Fibroblast of lung (primary cell): ENCODE data around the gene HMX3. TPM values are rescaled to one million over a fixed set of nuclear protein-coding genes. Genes with fewer than 3 reads are reported as not detected.

Experiments
- DNase-seq, 2 donors: peaks; one replicate each; pipeline versions ENCODE4 v3.0.0 to v3.0.0-alpha.2; 2010; ENCODE audit warnings: low read depth in 2 of 2
- H2AFZ ChIP-seq: 2 replicates; pipeline ENCODE4 v1.5.1; 2012; ENCODE audit warnings: low read length, control low read depth, inconsistent platforms
- H3K27ac ChIP-seq: 2 replicates; pipeline ENCODE4 v1.5.1; 2011; ENCODE audit warnings: low read length, control low read depth; ENCODE audit not compliant: insufficient read depth
- H3K27me3 ChIP-seq: 2 replicates; pipeline ENCODE4 v1.5.1; 2011; ENCODE audit warnings: mild to moderate bottlenecking, low read length; ENCODE audit not compliant: control insufficient read depth, insufficient read depth
- H3K36me3 ChIP-seq: 2 replicates; pipeline ENCODE4 v1.5.1; 2011; ENCODE audit warnings: low read length; ENCODE audit not compliant: control insufficient read depth, insufficient read depth
- H3K4me1 ChIP-seq: 2 replicates; pipeline ENCODE4 v1.5.1; 2011; ENCODE audit warnings: low read length; ENCODE audit not compliant: control insufficient read depth, insufficient read depth; ENCODE audit errors: extremely low read depth
- H3K4me2 ChIP-seq: 2 replicates; pipeline ENCODE4 v1.5.1; 2011; ENCODE audit warnings: low read length, control low read depth; ENCODE audit not compliant: insufficient read depth; ENCODE audit errors: extremely low read depth
- H3K4me3 ChIP-seq, 4 experiments: fragments of 200-600 bp in 1 of 4; sonication (generic) in 1 of 4; replicated peaks in 1 of 4; 2 replicates each; pipeline ENCODE4 v1.5.1; 2011 to 2016; ENCODE audit warnings: low read length in 4 of 4, low read depth in 3 of 4, mild to moderate bottlenecking in 3 of 4, control low read depth in 2 of 4, inconsistent platforms in 1 of 4, mixed read lengths in 1 of 4; ENCODE audit not compliant: insufficient read depth in 1 of 4; ENCODE audit errors: control extremely low read depth in 1 of 4
- H3K79me2 ChIP-seq: 2 replicates; pipeline ENCODE4 v1.5.1; 2012; ENCODE audit warnings: mild to moderate bottlenecking, low read length, inconsistent platforms; ENCODE audit not compliant: control insufficient read depth, insufficient read depth
- H3K9ac ChIP-seq: 2 replicates; pipeline ENCODE4 v1.5.1; 2011; ENCODE audit warnings: mild to moderate bottlenecking, low read length, control low read depth; ENCODE audit not compliant: insufficient read depth
- H3K9me3 ChIP-seq: 2 replicates; pipeline ENCODE4 v1.5.1; 2012; ENCODE audit warnings: low read depth, low read length; ENCODE audit not compliant: control insufficient read depth, insufficient read depth
- H4K20me1 ChIP-seq: 2 replicates; pipeline ENCODE4 v1.5.1; 2011; ENCODE audit warnings: low read length; ENCODE audit not compliant: control insufficient read depth, insufficient read depth; ENCODE audit errors: extremely low read depth
- EZH2 ChIP-seq: IDR thresholded peaks from 2 replicates; pipeline ENCODE4 v1.5.1; 2012; ENCODE audit warnings: low read length, control low read depth, mild to moderate bottlenecking; ENCODE audit errors: missing control alignments
- polyA plus RNA-seq, 2 donors: library from polyadenylated mRNA; depleted of rRNA in 1 of 2; stranded (reverse) in 1 of 2; unstranded in 1 of 2; fragments of >200 nt; gene quantifications; 2 replicates each; pipeline ENCODE4 v1.2.1, GENCODE V29; 2011 to 2012; ENCODE audit warnings: missing spikeins in 1 of 2
- total RNA-seq: library from RNA; depleted of rRNA; stranded (reverse); fragments of >200 nt; gene quantifications from 2 replicates; pipeline ENCODE4 v1.2.1, GENCODE V29; 2014
- TF ChIP-seq, protein P1 (sequence below), 2 donors: IDR thresholded peaks in 1 of 2; conservative IDR thresholded peaks in 1 of 2; 1 replicate in 1 of 2; 2 replicates in 1 of 2; pipeline ENCODE4 v1.5.1; 2011 to 2012; ENCODE audit warnings: low read length in 2 of 2, control low read depth in 1 of 2, inconsistent platforms in 1 of 2, low read depth in 1 of 2, mild to moderate bottlenecking in 1 of 2

HMX3 gene
- total and polyA plus RNA-seq, 2 donors (not counting 1 experiment from before 2014, with no cell fraction given): not detected

DNA sequence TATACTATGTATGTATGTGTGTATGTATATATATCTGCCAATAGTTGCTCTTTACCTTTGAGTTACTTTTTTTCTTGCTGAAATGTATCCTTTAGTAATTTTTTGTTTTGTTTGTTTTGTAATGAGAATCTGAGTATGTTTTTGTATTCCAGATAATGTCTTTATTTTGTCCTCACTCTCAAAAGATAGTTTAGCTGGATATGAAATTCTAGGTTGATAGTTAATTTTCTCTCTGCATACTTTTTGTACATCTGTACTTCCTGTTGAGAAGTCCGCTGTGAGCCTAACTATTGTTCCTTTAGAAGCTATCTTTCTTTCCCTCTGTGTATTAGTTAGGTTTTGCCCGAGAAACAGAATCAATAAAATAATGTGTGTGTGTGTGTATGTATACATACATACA is 48.0 kb downstream of the HMX3 start:
- no peak overlapping the region for H2AFZ ChIP-seq
- H4K20me1 ChIP-seq: no peaks in the 10 kb centered on the region
- H3K79me2 ChIP-seq: no peaks in the 10 kb centered on the region
- no peaks in the 10 kb centered on the region for H3K36me3 ChIP-seq
- no peaks in the 10 kb centered on the region for H3K4me1 ChIP-seq
- DNase-seq: no peak
- TF ChIP-seq EZH2: no peak
- TF ChIP-seq, protein P1, sequence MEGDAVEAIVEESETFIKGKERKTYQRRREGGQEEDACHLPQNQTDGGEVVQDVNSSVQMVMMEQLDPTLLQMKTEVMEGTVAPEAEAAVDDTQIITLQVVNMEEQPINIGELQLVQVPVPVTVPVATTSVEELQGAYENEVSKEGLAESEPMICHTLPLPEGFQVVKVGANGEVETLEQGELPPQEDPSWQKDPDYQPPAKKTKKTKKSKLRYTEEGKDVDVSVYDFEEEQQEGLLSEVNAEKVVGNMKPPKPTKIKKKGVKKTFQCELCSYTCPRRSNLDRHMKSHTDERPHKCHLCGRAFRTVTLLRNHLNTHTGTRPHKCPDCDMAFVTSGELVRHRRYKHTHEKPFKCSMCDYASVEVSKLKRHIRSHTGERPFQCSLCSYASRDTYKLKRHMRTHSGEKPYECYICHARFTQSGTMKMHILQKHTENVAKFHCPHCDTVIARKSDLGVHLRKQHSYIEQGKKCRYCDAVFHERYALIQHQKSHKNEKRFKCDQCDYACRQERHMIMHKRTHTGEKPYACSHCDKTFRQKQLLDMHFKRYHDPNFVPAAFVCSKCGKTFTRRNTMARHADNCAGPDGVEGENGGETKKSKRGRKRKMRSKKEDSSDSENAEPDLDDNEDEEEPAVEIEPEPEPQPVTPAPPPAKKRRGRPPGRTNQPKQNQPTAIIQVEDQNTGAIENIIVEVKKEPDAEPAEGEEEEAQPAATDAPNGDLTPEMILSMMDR (conservative IDR thresholded peaks at IDR 0.05 in 1 of 2, IDR thresholded peaks at IDR 0.05 in 1 of 2; ENCODE audit: low read depth in 1 of 2, low read length in 2 of 2): no peak
- H3K27me3 ChIP-seq: no peaks in the 10 kb centered on the region
- no peaks in the 10 kb centered on the region for H3K9me3 ChIP-seq
- no peak overlapping the region for H3K27ac ChIP-seq
- no peak overlapping the region for H3K4me2 ChIP-seq
- H3K9ac ChIP-seq: no peak overlapping the region
- no peak overlapping the region for H3K4me3 ChIP-seq

GRCh38 chr10:123187781-123188180 is 52.0 kb downstream of the HMX3 start:
- H2AFZ ChIP-seq: no peak overlapping the region
- H3K27me3 ChIP-seq: no peaks in the 10 kb centered on the region
- no peaks in the 10 kb centered on the region for H3K79me2 ChIP-seq
- TF ChIP-seq, protein P1 (conservative IDR thresholded peaks at IDR 0.05 in 1 of 2, IDR thresholded peaks at IDR 0.05 in 1 of 2; ENCODE audit: low read depth in 1 of 2, low read length in 2 of 2): no peak
- no peak for TF ChIP-seq EZH2
- DNase-seq: no peak
- H3K4me1 ChIP-seq: no peaks in the 10 kb centered on the region
- H3K36me3 ChIP-seq: no peaks in the 10 kb centered on the region
- H3K27ac ChIP-seq: no peak overlapping the region
- no peak overlapping the region for H3K9ac ChIP-seq
- no peaks in the 10 kb centered on the region for H3K9me3 ChIP-seq
- no peak overlapping the region for H3K4me2 ChIP-seq
- H3K4me3 ChIP-seq: no peak overlapping the region
- no peaks in the 10 kb centered on the region for H4K20me1 ChIP-seq

Other genes starting within 250 kb of the HMX3 start
- not detected in 2 replicates for gene FAM24A, start 225.4 kb upstream of the HMX3 start, total RNA-seq
- not detected in 2 replicates for gene FAM24A, start 225.4 kb upstream of the HMX3 start, polyA plus RNA-seq
- gene C10orf88, start 181.7 kb upstream of the HMX3 start, total RNA-seq: 13.1 and 25.1 TPM in 2 replicates
- 7.1 and 9.2 TPM in 2 replicates for gene C10orf88, start 181.7 kb upstream of the HMX3 start, polyA plus RNA-seq
- gene PSTK, start 155.6 kb upstream of the HMX3 start, total RNA-seq: 5.9 and 6.4 TPM in 2 replicates
- gene PSTK, start 155.6 kb upstream of the HMX3 start, polyA plus RNA-seq: 5.1 and 5.3 TPM in 2 replicates
- gene IKZF5, start 127.2 kb upstream of the HMX3 start, total RNA-seq: 2.6 and 3.1 TPM in 2 replicates
- gene IKZF5, start 127.2 kb upstream of the HMX3 start, polyA plus RNA-seq: 8.9 and 12.5 TPM in 2 replicates
- gene ACADSB, start 127.0 kb upstream of the HMX3 start, total RNA-seq: 4.9 and 5.6 TPM in 2 replicates
- 11.1 and 11.3 TPM in 2 replicates for gene ACADSB, start 127.0 kb upstream of the HMX3 start, polyA plus RNA-seq
- not detected in 2 replicates for gene HMX2, start 12.2 kb downstream of the HMX3 start, total RNA-seq
- not detected in 2 replicates for gene HMX2, start 12.2 kb downstream of the HMX3 start, polyA plus RNA-seq
- gene BUB3, start 18.4 kb downstream of the HMX3 start, total RNA-seq: 98.9 and 195 TPM in 2 replicates
- gene BUB3, start 18.4 kb downstream of the HMX3 start, polyA plus RNA-seq: 121 and 229 TPM in 2 replicates